Measurements from ENCODE around the gene SETD5. TPM values are rescaled to one million over a fixed set of nuclear protein-coding genes. Genes with fewer than 3 reads are reported as not detected.
"Not testable (repeated sequence)": the region's sequence is repeated elsewhere in the genome, so short reads cannot be mapped to it uniquely, and the experiment has no call there.

The SETD5 gene
- total RNA-seq, 2 donors from 2014 or later = 78.6 to 102 TPM

DNA sequence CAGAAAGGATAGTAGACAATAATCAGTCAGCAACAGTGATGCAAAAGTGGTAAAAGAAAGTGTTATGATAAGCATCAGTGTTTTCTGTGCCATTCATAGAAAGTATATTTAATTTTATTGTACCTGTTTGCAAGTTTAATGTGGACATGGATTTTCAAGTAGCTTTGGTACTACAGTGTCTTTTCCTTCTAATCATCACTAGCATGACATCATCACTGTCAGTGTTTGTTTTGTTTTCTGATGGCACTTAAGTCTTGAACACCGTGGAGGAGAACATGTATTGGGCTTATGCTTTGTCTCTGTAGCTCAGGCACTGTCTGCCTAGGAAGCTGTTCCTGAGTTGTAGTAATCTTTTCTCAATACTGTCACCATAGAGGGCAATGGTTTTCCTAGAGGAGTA lies 41.9 kb downstream of the SETD5 start:
- intact Hi-C loops (cut with DNase I, micrococcal nuclease) = no loop called here
- ATAC-seq = no peak

GRCh38 chr3:9441501-9442221 lies 44.2 kb downstream of the SETD5 start:
- intact Hi-C loops (cut with DNase I, micrococcal nuclease) = no loop called here
- ATAC-seq = no peak

More for the DNA sequence above, 41.9 kb downstream of the SETD5 start:
- DNase-seq = no peak

GRCh38 chr3:9448071-9448470 lies 50.7 kb downstream of the SETD5 start:
- ATAC-seq (no peak), DNase-seq (no peak)
- intact Hi-C loops (cut with DNase I, micrococcal nuclease) = no loop called here

More at GRCh38 chr3:9441501-9442221, 44.2 kb downstream of the SETD5 start:
- DNase-seq = no peak

DNA sequence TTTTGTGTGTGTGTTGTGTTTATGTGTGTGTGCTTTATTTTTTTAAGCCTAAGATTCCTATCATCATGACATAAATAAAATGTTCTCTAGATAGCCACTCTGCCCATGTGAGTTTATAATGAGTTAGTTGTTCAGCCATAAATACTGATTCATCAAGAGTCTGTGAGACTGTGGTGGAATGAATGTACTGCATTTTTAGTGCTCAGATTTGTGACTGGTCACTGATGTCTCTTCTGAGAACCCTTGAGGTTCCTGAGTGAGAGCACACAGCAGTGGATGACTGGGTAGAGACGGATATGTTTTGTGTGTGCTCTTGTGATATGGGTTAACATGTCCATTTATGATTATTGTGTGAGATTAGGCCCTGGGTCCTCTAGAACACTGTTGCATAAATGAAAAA lies 51.2 kb downstream of the SETD5 start:
- DNase-seq (no peak), ATAC-seq (no peak)
- intact Hi-C loops (cut with DNase I, micrococcal nuclease) = no loop called here

DNA sequence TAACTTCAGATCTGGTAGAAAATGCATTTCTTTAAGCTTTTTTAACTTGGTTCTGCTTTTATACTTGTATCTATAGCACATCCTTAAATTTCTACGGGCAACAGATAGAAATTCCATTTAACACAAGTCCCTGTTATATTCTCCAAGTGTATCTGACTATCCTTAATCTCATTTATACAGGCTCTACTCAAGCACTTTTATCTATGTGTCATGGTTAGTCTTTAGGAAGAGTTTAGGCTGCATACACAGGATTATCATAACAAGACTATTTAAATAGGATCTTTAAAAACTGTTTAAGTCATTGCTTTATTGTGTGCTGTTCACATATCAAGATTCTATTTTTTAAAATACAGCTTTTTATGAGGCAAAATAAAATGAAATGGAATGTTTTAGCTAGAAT lies 52.7 kb downstream of the SETD5 start:
- DNase-seq (no peak), ATAC-seq (no peak)
- intact Hi-C loops (cut with DNase I, micrococcal nuclease) = no loop called here

- DNase-seq = no peak
- intact Hi-C loops (cut with DNase I, micrococcal nuclease) = no loop called here
- no peak for ATAC-seq
These were observed 53.6 kb downstream of the SETD5 start for GRCh38 chr3:9450991-9451390.

DNA sequence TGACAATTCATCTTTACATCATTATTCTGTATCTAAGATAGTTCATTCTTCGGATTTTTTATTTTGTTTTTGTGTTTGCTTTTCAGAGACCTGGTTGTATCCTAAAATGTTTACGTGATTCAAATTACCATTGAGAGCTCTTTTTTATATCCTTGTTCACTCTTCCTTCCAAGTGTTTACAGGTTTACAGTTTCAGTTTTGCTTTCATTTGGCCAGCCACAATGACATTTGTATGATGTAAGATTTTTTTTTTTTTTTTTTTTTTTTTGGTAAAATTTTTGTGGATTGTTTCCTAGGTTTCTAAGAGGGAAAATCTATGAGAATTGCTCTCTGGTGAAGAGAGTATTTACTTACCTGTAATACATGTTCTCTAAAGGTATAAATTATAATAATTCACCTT lies 55.0 kb downstream of the SETD5 start:
- ATAC-seq (peak; percentile 40), DNase-seq (no peak)
- intact Hi-C loops (cut with DNase I, micrococcal nuclease) = no loop called here

DNA sequence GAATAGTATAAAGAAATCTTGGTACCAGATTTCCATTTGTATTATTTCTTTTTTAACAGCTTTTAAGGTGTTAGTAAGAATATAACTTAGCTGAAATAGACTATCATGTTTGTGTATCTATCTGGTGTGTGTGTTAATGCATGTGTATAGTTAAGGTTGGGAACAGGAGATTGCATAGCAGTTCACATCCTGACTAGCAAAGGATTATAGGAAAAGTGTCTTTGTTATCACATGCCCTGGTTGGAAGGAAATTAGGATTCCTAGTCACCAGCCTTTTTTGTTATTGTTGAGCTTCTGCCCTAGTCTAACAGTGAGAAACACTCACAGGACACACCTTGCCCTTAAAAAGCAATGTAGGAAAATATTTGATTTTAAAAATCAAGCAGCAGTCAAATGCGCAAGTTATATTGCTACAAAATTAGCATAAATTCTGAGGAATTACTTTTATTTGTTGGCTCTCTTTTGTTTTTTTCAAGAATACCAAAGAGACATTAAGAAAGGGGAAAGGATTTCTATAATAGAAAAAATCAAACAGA lies 58.2 kb downstream of the SETD5 start:
- intact Hi-C loops (cut with DNase I, micrococcal nuclease) = no loop called here
- ATAC-seq = no peak
- DNase-seq = no peak

DNA sequence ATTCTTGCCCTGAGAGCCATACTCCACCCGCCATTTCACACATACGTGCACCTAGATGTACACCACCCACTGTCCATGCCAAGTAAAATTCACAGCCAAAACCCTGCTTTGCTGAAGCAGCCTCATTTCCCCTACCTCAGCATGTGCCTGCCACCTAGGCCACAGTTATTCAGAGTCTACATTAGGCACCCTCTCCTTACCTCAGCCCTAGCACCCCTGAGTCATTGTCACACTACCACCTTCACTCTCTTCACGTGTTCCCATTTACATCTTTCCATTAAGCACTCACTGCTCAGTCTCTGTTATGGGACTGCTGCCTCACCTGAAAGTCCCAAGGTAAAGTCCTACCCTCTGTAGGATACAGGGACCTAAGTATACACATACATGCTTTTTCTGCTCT lies 70.0 kb downstream of the SETD5 start:
- ATAC-seq (no peak), DNase-seq (no peak)
- intact Hi-C loops (cut with DNase I, micrococcal nuclease) = no loop called here

- no peak for ATAC-seq
- no peak for DNase-seq
- intact Hi-C loops (cut with DNase I, micrococcal nuclease) = no loop called here
These were observed 71.0 kb downstream of the SETD5 start for GRCh38 chr3:9468460-9468859.

GRCh38 chr3:9469986-9470385 lies 72.6 kb downstream of the SETD5 start:
- no peak for ATAC-seq
- no peak for DNase-seq
- intact Hi-C loops (cut with DNase I, micrococcal nuclease) = no loop called here

DNA sequence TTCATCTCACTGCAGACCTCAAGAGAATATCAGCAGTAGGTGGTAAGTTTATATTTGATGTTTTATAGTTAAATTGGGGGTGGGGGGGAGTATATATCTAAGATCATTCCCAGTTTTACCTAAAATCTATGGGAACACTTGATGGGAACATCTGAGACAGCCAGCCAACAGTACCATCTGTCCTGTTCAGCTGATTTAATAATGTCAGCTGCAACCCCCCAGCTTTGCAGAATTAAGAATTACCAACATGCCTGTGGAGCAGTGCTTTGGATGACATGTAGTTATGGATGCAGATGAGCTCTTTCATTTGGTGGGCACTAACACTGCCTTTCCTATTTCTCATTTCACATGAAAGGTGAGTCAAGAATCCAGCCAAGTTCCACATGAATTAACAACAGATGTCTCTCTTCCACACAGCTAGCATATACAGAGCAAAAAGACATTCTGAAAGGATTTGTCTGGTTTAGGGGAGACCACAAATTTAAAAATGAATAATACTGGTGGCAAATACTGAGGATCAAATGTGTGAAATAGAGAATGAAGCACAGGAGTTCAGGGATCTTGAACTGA lies 76.2 kb downstream of the SETD5 start:
- intact Hi-C loops (cut with DNase I, micrococcal nuclease) = no loop called here
- no peak for ATAC-seq
- DNase-seq = no peak

GRCh38 chr3:9474482-9474881 lies 77.1 kb downstream of the SETD5 start:
- no peak for ATAC-seq

DNA sequence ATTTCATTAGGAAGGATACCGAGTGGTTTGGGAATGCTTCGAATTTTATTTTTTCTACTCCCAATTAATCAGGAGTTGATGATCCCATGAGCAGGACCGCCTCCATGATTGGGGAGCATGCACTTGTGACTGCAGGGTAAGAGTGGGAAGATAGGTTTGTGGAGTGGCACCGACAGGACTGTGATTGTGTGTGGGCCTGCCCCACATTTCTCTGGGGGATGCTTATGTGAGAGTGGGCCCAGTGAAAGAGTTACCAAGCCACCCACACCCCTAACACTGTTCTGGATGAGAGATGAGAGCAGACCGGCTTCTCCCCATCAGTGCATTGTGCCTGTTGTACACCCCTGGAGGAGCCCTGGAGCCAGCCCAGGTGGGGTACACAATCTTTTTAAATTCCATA lies 79.5 kb downstream of the SETD5 start:
- intact Hi-C loops (cut with DNase I, micrococcal nuclease) = no loop called here
- ATAC-seq (no peak), DNase-seq (no peak)

More at GRCh38 chr3:9474482-9474881, 77.1 kb downstream of the SETD5 start:
- intact Hi-C loops (cut with DNase I, micrococcal nuclease) = no loop called here
- DNase-seq = no peak

DNA sequence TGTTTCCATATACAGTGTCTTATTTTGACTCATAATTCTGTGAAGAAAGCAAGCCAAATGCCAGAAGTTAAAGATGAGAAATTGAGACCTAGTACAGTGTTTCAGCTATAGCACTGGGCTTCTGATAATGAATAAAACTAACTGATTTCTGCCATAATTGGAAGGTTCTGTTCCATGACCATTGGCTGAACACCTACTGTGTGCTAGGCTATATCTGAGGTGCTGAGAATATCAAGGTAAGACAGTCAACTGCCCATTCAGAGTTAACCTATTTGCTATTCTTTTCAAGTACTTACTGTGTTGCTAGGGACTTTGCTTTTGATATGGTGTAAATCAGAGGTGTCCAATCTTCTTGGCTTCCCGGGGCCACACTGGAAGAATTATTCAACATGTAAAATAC lies 82.8 kb downstream of the SETD5 start:
- intact Hi-C loops (cut with DNase I, micrococcal nuclease) = no loop called here
- ATAC-seq = no peak
- DNase-seq = no peak

- no peak for DNase-seq
- no peak for ATAC-seq
- intact Hi-C loops (cut with DNase I, micrococcal nuclease) = no loop called here
These were observed 87.8 kb downstream of the SETD5 start for GRCh38 chr3:9485248-9485647.

GRCh38 chr3:9491506-9491905 lies 94.1 kb downstream of the SETD5 start:
- ATAC-seq (no peak), DNase-seq (no peak)
- intact Hi-C loops (cut with DNase I, micrococcal nuclease) = no loop called here

GRCh38 chr3:9494036-9494435 lies 96.6 kb downstream of the SETD5 start:
- DNase-seq; intact Hi-C loops (cut with DNase I, micrococcal nuclease); ATAC-seq: not testable (repeated sequence)

DNA sequence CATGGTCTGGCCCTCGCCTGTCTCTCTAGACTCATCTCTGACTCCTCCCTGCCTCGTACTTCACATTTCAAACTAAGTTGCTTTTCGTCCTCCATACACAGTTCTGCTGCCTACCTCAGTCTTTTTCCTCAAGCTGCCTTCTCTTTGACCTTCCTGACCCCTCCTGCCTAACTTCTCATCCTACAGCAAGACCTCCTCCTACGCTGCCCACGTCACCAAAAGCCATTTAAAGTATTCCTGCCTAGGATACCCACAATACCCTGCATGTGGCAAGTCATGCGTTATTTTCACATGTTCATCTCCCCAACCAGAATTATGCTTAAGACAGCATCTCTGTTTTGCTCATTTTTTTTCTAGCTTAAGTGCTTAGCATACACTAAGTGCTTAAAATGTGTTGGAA lies 99.5 kb downstream of the SETD5 start:
- intact Hi-C loops (cut with DNase I, micrococcal nuclease) = no loop called here
- ATAC-seq (no peak), DNase-seq (no peak)

DNA sequence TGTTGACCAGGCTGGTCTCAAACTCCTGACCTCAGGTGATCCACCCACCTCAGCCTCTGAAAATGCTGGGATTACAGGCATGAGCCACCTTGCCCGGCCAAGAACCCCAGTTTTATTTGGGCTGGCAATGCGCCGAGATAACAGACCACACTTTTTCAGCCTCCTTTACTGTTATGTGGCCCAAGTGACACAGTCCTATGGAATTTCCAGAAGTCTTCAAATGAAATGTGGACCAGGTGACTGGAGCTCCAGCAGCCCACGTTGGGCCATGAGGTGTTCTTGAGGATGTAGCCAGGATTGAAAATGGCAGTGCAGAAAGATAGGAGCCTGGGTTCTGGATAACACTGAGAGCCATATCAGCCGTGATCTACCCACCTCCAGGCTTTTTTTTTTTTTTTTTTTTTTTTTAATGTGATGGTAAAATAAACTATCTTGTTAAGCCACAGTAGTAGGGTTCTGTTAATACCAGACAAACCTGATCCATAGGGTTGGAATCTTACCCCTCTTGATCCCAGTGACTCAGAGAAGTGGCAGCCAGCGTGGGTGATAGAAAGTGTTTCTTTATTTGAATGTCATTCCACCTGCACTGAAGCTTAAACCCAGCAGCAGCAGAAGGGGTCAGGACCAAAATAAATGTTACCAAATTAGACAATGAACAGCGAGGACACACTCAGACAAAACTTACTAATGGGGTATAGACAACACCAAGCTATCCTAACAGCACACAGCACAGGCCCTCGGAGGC lies 100.6 kb downstream of the SETD5 start:
- ATAC-seq (no peak), DNase-seq (no peak)
- intact Hi-C loops (cut with DNase I, micrococcal nuclease) = no loop called here
